ENCODE results near the gene GARNL3. TPM values are rescaled to one million over a fixed set of nuclear protein-coding genes. Genes with fewer than 3 reads are reported as not detected.

GARNL3 gene
- total RNA-seq, 2 experiments from 2014 or later, result 0.63 to 1.8 TPM

DNA sequence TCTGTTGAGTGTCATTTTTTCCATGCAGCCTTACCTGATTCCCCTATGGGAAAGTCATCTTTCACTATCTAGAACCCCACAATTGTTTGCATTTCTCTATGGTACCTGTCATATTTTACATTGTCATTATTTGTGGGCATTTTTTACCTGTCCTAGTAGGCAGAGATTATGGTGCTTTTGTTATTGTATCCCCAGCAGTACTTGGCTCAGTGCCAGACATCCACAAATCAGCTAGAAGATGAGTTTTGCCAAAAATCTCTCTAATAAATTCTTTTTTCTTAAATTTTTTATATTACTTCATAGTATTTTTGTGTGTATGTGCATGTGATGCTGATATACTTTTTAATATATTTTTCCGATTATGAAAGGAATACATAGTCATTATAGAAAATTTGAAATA is 13.2 kb downstream of the GARNL3 start:
- Mint-ChIP-seq H3K4me3 (no peak overlapping the region), H3K9me3 (no peaks in the 10 kb centered on the region), H3K36me3 (ENCODE audit: low read depth) (no peaks in the 10 kb centered on the region), H3K27me3 (peaks cover 43% of the 10 kb centered on the region), H3K4me1 (ENCODE audit: low read depth) (no peaks in the 10 kb centered on the region), H3K27ac (no peak overlapping the region)
- intact Hi-C loops (cut with DNase I, micrococcal nuclease), result no loop called here
- H3K4me1 ChIP-seq (ENCODE audit: insufficient read depth, low read length), result no peaks in the 10 kb centered on the region
- CTCF ChIA-PET, result no interaction called here
- no peak overlapping the region for H3K27ac ChIP-seq (ENCODE audit: low read depth in 1 of 2, low read length in 2 of 2)
- peaks cover 0 to 5% of the 10 kb centered on the region in 2 experiments for H3K27me3 ChIP-seq (ENCODE audit: control insufficient read depth in 1 of 2, insufficient read depth in 2 of 2, low read length in 2 of 2)
- TF ChIP-seq, protein P1, sequence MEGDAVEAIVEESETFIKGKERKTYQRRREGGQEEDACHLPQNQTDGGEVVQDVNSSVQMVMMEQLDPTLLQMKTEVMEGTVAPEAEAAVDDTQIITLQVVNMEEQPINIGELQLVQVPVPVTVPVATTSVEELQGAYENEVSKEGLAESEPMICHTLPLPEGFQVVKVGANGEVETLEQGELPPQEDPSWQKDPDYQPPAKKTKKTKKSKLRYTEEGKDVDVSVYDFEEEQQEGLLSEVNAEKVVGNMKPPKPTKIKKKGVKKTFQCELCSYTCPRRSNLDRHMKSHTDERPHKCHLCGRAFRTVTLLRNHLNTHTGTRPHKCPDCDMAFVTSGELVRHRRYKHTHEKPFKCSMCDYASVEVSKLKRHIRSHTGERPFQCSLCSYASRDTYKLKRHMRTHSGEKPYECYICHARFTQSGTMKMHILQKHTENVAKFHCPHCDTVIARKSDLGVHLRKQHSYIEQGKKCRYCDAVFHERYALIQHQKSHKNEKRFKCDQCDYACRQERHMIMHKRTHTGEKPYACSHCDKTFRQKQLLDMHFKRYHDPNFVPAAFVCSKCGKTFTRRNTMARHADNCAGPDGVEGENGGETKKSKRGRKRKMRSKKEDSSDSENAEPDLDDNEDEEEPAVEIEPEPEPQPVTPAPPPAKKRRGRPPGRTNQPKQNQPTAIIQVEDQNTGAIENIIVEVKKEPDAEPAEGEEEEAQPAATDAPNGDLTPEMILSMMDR (IDR thresholded peaks at IDR 0.05), result no peak
- ATAC-seq (ENCODE audit: poor library complexity), result no peak
- H3K36me3 ChIP-seq (ENCODE audit: insufficient read depth, low read length), result no peaks in the 10 kb centered on the region
- no peak overlapping the region for H3K4me3 ChIP-seq (ENCODE audit: low read length)
- POLR2A ChIA-PET, result no interaction called here
- H3K9me3 ChIP-seq (ENCODE audit: control insufficient read depth in 1 of 2, insufficient read depth in 1 of 2, low read length in 2 of 2), result no peaks in the 10 kb centered on the region
- DNase-seq, result no peak

DNA sequence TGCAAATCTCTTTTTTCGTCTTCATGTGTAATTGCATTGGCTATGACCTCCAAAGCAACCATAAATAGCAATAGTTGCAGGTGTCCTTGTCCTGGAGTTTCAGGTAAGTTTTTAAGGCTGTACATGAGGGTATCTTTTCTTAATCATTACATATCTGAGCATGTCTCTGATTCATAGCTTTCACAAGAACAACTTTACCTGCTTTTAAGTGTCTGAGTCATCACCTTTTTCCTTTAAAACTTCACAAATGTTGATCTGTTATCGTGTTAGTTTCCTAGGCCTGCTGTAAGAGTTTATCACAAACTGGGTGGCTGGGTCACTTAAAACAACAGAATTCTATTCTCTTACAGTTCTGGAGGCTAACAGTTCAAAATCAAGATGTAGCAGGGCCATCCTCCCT is 13.8 kb downstream of the GARNL3 start:
- DNase-seq, result no peak
- intact Hi-C loops (cut with DNase I, micrococcal nuclease), result no loop called here
- no peak for ATAC-seq (ENCODE audit: poor library complexity)
- POLR2A ChIA-PET, result no interaction called here
- CTCF ChIA-PET, result no interaction called here
- H3K27ac ChIP-seq (ENCODE audit: low read depth in 1 of 2, low read length in 2 of 2), result no peak overlapping the region
- TF ChIP-seq, protein P1 (IDR thresholded peaks at IDR 0.05), result no peak
- no peak overlapping the region for H3K27ac Mint-ChIP-seq
- H3K4me1 Mint-ChIP-seq (ENCODE audit: low read depth), result no peaks in the 10 kb centered on the region
- H3K27me3 ChIP-seq (ENCODE audit: control insufficient read depth in 1 of 2, insufficient read depth in 2 of 2, low read length in 2 of 2), result peaks cover 0 to 5% of the 10 kb centered on the region in 2 experiments
- no peaks in the 10 kb centered on the region for H3K36me3 Mint-ChIP-seq (ENCODE audit: low read depth)
- no peaks in the 10 kb centered on the region for H3K4me1 ChIP-seq (ENCODE audit: insufficient read depth, low read length)
- no peaks in the 10 kb centered on the region for H3K9me3 Mint-ChIP-seq
- no peak overlapping the region for H3K4me3 Mint-ChIP-seq
- H3K9me3 ChIP-seq (ENCODE audit: control insufficient read depth in 1 of 2, insufficient read depth in 1 of 2, low read length in 2 of 2), result no peaks in the 10 kb centered on the region
- peaks cover 43% of the 10 kb centered on the region for H3K27me3 Mint-ChIP-seq
- no peaks in the 10 kb centered on the region for H3K36me3 ChIP-seq (ENCODE audit: insufficient read depth, low read length)
- no peak overlapping the region for H3K4me3 ChIP-seq (ENCODE audit: low read length)

DNA sequence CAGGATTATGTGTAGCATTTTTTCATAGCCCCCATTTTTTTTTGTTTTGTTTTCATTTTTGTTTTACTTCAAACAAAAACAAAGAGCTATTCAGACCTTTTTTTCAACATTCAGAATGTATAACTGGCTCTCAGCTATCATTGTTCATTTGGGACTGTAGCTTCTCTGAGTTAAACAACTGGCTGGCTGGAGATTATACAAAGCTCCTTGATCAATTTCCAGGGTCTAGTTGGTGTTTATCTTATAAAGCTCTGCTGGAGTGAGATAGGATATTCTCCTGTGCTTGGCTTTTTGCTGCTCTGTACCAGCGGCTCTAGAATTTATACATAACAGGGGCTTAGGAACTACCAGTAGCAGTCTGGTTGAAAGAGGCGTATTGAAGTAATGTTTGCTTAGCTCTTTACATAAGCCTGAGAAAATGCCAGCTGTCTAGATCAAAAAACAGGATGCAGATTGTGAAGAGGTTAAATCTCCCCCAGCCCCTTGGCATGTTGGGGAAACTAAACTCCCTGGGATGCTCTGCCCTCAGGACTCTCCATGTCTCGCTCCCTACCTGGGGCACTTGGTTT is 15.2 kb downstream of the GARNL3 start:
- Histone ChIP-seq H3K36me3 (ENCODE audit: insufficient read depth, low read length) (no peaks in the 10 kb centered on the region), H3K27ac (ENCODE audit: low read depth in 1 of 2, low read length in 2 of 2) (no peak overlapping the region), H3K4me3 (ENCODE audit: low read length) (no peak overlapping the region), H3K4me1 (ENCODE audit: insufficient read depth, low read length) (no peaks in the 10 kb centered on the region), H3K27me3 (ENCODE audit: control insufficient read depth in 1 of 2, insufficient read depth in 2 of 2, low read length in 2 of 2) (peaks cover 0 to 5% of the 10 kb centered on the region in 2 experiments), H3K9me3 (ENCODE audit: control insufficient read depth in 1 of 2, insufficient read depth in 1 of 2, low read length in 2 of 2) (no peaks in the 10 kb centered on the region)
- ATAC-seq (ENCODE audit: poor library complexity), result no peak
- Mint-ChIP-seq H3K4me1 (ENCODE audit: low read depth) (no peaks in the 10 kb centered on the region), H3K9me3 (no peaks in the 10 kb centered on the region), H3K36me3 (ENCODE audit: low read depth) (no peaks in the 10 kb centered on the region), H3K27me3 (peaks cover 47% of the 10 kb centered on the region), H3K4me3 (no peak overlapping the region), H3K27ac (no peak overlapping the region)
- no peak for DNase-seq
- ChIA-PET POLR2A (no interaction called here), CTCF (interaction anchor here (1.0 kb wide), 1 partner anchor 339 kb away, joined by 3 read pairs; no protein-coding TSS in a partner anchor)
- intact Hi-C loops (cut with DNase I, micrococcal nuclease), result no loop called here
- TF ChIP-seq, protein P1 (IDR thresholded peaks at IDR 0.05), result no peak

Data from CD4-positive, alpha-beta T cell (primary cell).